WTC11 (cell line): ENCODE measurements around the gene CCDC12. TPM values are rescaled to one million over a fixed set of nuclear protein-coding genes. Genes with fewer than 3 reads are reported as not detected.

ENCODE experiments used
- ATAC-seq: fragments of 200-7000 bp; cut with Tn5 transposase; 2 replicates; pipeline ENCODE4 v1.10.0; 2021; ENCODE audit warnings: mild to moderate bottlenecking, moderate library complexity
- CTCF ChIA-PET: fragments of 300-600 bp; sonication (Branson Sonifier 250); formaldehyde crosslinking; loops from one replicate; lab custom pipeline; 2021; ENCODE audit warnings: antibody characterized with exemption; lab: Charles Lee
- POLR2A ChIA-PET: fragments of 350-600 bp; sonication (Branson Sonifier 250); formaldehyde crosslinking; loops from one replicate; lab custom pipeline; 2021; ENCODE audit warnings: antibody characterized with exemption; lab: Charles Lee
- DNase-seq: peaks from one replicate; pipeline ENCODE4 v3.0.0; 2021; ENCODE audit warnings: low spot score
- H3K27ac Mint-ChIP-seq: 2 replicates; pipeline ENCODE4 v1.8.0; 2021; ENCODE audit warnings: mixed read lengths
- H3K27me3 Mint-ChIP-seq: 2 replicates; pipeline ENCODE4 v1.8.0; 2021; ENCODE audit warnings: low read depth, mild to moderate bottlenecking, moderate library complexity, mixed read lengths
- H3K36me3 Mint-ChIP-seq: 2 replicates; pipeline ENCODE4 v1.8.0; 2021; ENCODE audit warnings: mixed read lengths
- H3K4me1 Mint-ChIP-seq: 2 replicates; pipeline ENCODE4 v1.8.0; 2022; ENCODE audit warnings: mixed read lengths
- H3K4me3 Mint-ChIP-seq: 2 replicates; pipeline ENCODE4 v1.8.0; 2021; ENCODE audit warnings: mild to moderate bottlenecking, moderate library complexity, mixed read lengths
- H3K9me3 Mint-ChIP-seq: 2 replicates; pipeline ENCODE4 v1.8.0; 2021; ENCODE audit warnings: mixed read lengths
- ARID4B ChIP-seq: sonication (generic); formaldehyde crosslinking; IDR thresholded peaks from 2 replicates; pipeline ENCODE4 v1.8.0; 2023; ENCODE audit warnings: missing genetic modification reagents, mild to moderate bottlenecking, borderline replicate concordance
- KAT7 ChIP-seq: sonication (generic); formaldehyde crosslinking; IDR thresholded peaks from 2 replicates; pipeline ENCODE4 v1.8.1; 2023; ENCODE audit warnings: missing genetic modification reagents, mild to moderate bottlenecking, borderline replicate concordance
- PRRX2 ChIP-seq: fragments of 250-450 bp; sonication (Bioruptor Pico); IDR thresholded peaks from 2 replicates; pipeline ENCODE4 v1.8.0; 2021; ENCODE audit warnings: mild to moderate bottlenecking
- RELA ChIP-seq: sonication (generic); formaldehyde crosslinking; IDR thresholded peaks from 2 replicates; pipeline ENCODE4 v1.8.1; 2022; ENCODE audit warnings: missing genetic modification reagents, mild to moderate bottlenecking, borderline replicate concordance
- ZNF416 ChIP-seq: fragments of 250-450 bp; sonication (Bioruptor Pico); IDR thresholded peaks from 2 replicates; pipeline ENCODE4 v1.9.0; 2021; ENCODE audit warnings: mild to moderate bottlenecking, inconsistent platforms
- total RNA-seq: library from RNA; stranded (reverse); gene quantifications from 3 replicates; pipeline ENCODE4 v1.2.3, GENCODE V29; 2021
- TF ChIP-seq, protein P1 (sequence below): sonication (generic); formaldehyde crosslinking; IDR thresholded peaks from 2 replicates; pipeline ENCODE4 v1.8.0; 2022; ENCODE audit warnings: mild to moderate bottlenecking, missing genetic modification reagents
- TF ChIP-seq, protein P2 (sequence below): fragments of 250-450 bp; sonication (Bioruptor Pico); IDR thresholded peaks from 2 replicates; pipeline ENCODE4 v1.8.0; 2021; ENCODE audit warnings: mild to moderate bottlenecking
- TF ChIP-seq, protein P3 (sequence below): sonication (generic); formaldehyde crosslinking; IDR thresholded peaks from 2 replicates; pipeline ENCODE4 v1.8.1; 2022; ENCODE audit warnings: low read depth, missing genetic modification reagents, borderline replicate concordance

Gene CCDC12
- total RNA-seq, 1 experiment from 2014 or later = 59.1 TPM

DNA sequence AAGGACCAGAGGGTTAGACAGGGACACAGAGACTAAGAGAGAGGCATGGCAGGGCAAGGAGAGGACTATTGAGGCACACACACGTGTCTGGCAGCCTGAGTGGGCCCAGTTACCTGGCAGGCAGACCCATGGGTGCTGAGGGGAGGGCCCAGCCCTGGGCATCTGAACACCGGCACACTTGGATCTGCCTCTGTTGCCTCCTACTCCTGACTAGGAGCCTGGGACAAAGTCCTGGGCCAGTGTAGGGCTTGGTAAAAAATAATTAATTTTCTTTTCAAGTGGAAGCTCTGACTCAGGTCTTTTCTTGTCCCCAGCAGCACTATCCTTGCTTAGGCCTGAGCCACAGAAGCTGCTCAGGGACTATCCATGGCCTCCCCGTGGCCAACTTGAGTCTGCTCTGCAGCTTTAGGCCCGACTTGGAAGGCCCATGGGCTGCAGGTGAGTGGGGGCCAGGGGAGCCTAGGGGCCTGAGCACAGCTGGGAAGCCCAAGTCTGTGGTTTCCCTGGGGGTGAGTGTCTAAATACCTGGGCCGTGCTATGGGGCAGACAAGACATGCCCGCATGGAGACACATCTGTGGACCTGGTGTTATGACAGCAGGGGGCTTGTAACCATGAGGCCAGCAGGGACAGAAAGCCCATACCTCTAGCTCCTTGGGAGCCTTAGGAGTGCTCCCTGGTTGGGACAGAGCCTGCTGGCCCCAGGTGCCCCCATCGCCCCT is 99.0 kb downstream of the CCDC12 start, which contains the start of gene PTH1R (continued):
- no peak for TF ChIP-seq ZNF416 (CRISPR knock-in tag)
- TF ChIP-seq PRRX2 (CRISPR knock-in tag) = no peak

DNA sequence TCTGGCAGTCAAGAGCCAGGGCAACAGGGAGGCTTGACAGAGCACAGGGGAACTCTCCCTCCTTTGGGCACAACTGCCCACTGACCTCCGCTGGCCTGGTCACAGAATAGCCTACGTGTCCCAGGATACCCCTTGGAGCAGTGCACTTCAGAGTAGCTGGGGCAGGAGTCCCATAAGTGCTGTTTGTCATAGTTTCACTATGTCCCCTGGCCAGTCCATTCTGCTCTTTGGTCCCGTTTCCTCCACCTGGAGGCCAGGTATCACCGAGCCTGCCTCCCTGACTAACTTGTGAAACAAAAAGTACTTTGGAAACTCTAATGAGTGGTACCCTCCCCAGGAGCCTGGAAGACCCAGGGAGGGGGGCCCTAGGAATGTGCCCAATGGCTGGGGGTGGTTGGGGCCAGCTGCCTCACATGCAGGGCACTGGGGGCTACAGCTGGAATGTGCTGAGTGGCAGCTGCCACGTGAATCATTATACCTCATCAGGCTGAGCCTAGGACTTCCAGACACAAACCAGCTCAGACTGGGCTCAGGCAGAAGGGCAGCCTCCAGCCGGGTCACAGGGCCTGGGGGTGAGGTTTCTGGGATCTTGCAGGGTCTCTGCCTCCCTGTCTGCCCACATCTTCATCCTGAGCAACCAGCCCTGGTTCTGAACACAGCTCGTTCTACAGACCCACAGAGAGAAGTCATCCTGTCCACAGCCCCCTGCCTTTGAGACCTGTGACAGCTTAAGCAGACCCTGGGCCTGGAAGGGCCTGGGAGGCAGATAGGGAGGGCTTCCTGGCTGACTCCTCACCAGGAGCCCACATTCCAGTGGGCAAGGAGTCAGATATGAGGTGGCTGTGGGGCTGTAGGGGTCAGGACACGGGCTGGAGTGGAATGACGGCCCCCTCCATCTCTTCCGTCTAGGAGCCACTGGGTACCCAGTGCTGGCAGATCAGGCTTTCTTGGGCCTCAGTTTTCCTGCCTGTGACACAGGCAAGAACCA is 99.9 kb downstream of the CCDC12 start:
- DNase-seq = no peak
- H3K27ac Mint-ChIP-seq = no peak overlapping the region

More for the DNA sequence above, 99.9 kb downstream of the CCDC12 start:
- ChIA-PET CTCF (no interaction called here), POLR2A (no interaction called here)
- ATAC-seq = no peak
- peaks cover 74% of the 10 kb centered on the region for H3K27me3 Mint-ChIP-seq
- H3K4me3 Mint-ChIP-seq = no peak overlapping the region
- H3K36me3 Mint-ChIP-seq = no peaks in the 10 kb centered on the region
- no peak for TF ChIP-seq ARID4B (CRISPR knock-in tag)
- no peak for TF ChIP-seq RELA (CRISPR knock-in tag)
- TF ChIP-seq KAT7 (CRISPR knock-in tag) = no peak
- TF ChIP-seq, protein P1, sequence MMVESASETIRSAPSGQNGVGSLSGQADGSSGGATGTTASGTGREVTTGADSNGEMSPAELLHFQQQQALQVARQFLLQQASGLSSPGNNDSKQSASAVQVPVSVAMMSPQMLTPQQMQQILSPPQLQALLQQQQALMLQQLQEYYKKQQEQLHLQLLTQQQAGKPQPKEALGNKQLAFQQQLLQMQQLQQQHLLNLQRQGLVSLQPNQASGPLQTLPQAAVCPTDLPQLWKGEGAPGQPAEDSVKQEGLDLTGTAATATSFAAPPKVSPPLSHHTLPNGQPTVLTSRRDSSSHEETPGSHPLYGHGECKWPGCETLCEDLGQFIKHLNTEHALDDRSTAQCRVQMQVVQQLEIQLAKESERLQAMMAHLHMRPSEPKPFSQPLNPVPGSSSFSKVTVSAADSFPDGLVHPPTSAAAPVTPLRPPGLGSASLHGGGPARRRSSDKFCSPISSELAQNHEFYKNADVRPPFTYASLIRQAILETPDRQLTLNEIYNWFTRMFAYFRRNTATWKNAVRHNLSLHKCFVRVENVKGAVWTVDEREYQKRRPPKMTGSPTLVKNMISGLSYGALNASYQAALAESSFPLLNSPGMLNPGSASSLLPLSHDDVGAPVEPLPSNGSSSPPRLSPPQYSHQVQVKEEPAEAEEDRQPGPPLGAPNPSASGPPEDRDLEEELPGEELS (CRISPR knock-in tag) = no peak
- TF ChIP-seq, protein P2, sequence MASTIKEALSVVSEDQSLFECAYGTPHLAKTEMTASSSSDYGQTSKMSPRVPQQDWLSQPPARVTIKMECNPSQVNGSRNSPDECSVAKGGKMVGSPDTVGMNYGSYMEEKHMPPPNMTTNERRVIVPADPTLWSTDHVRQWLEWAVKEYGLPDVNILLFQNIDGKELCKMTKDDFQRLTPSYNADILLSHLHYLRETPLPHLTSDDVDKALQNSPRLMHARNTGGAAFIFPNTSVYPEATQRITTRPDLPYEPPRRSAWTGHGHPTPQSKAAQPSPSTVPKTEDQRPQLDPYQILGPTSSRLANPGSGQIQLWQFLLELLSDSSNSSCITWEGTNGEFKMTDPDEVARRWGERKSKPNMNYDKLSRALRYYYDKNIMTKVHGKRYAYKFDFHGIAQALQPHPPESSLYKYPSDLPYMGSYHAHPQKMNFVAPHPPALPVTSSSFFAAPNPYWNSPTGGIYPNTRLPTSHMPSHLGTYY = no peak
- TF ChIP-seq, protein P3, sequence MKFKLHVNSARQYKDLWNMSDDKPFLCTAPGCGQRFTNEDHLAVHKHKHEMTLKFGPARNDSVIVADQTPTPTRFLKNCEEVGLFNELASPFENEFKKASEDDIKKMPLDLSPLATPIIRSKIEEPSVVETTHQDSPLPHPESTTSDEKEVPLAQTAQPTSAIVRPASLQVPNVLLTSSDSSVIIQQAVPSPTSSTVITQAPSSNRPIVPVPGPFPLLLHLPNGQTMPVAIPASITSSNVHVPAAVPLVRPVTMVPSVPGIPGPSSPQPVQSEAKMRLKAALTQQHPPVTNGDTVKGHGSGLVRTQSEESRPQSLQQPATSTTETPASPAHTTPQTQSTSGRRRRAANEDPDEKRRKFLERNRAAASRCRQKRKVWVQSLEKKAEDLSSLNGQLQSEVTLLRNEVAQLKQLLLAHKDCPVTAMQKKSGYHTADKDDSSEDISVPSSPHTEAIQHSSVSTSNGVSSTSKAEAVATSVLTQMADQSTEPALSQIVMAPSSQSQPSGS (CRISPR knock-in tag) = no peak
- H3K4me1 Mint-ChIP-seq = peaks cover 8% of the 10 kb centered on the region; the same call in 1 of the 2 replicates
- H3K9me3 Mint-ChIP-seq = no peaks in the 10 kb centered on the region
